Ovary (tissue), 3 donors: ENCODE results near the gene UBB.

Experiments
- CTCF ChIP-seq, 3 donors: fragments of 450-650 bp in 2 of 3; fragments of 200-600 bp in 1 of 3; IDR thresholded peaks; one replicate each; pipeline versions ENCODE4 v1.5.1 to v1.8.0; 2016 to 2022; ENCODE audit warnings: antibody characterized with exemption in 3 of 3, mild to moderate bottlenecking in 1 of 3
- POLR2A ChIP-seq: fragments of 450-650 bp; IDR thresholded peaks from one replicate; pipeline ENCODE4 v1.6.1; 2017; ENCODE audit warnings: antibody characterized with exemption, mild to moderate bottlenecking, moderate library complexity
- donor health status: DM: no; HTN: no; CAD: no.

DNA sequence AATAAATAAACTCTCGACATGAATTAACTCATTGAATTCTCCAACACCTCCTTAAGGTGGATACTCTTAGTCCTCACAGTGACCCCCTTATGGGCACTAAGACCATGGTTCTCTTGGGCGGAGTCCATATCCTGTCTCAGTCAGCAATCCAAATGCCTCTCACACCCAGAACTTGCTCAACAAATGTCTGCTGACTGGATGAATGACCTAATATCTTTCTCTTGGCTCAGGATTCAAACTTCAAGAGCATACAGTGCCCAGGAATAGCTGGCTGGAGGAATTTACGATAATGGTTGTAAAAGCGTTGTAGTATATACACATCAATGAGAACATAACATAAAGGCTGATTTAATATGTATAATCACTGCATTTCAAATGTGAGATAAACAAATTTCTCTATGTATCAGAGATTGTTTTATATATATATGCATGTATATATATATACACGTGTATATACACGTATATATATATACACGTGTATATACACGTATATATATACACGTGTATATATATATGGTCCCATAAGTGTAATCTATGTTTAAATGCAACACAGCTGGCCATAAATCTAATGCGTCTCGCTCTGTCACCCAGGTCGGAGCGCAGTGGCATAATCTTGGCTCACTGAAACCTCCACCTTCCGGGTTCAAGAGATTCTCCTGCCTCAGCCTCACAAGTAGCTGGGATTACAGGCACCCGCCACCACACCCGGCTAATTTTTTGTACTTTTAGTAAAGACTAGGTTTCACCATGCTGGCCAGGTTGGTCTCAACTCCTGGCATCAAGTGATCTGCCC lies 6.5 kb upstream of the UBB start:
- TF ChIP-seq CTCF (IDR thresholded peaks at IDR 0.05) (no peak), POLR2A (no peak)
